ENCODE measurements around the gene MTRF1L.
"Not testable (repeated sequence)": the region's sequence is repeated elsewhere in the genome, so short reads cannot be mapped to it uniquely, and the experiment has no call there.

Gene MTRF1L

GRCh38 chr6:152973916-152974315 is 28.6 kb downstream of the MTRF1L start:
- Histone ChIP-seq H3K4me2 (ENCODE audit: insufficient read depth, low read length) (peak overlapping the region; percentile 63; the same call in 1 of the 2 replicates), H2AFZ (ENCODE audit: low read depth, low read length) (no peak overlapping the region), H3K4me3 (ENCODE audit: low read depth in 1 of 2, low read length in 2 of 2) (peak overlapping the region in 1 of 2 experiments; percentile 48; a peak in 1 of 4 replicates), H3K36me3 (ENCODE audit: insufficient read depth, low read length) (peaks cover 96% of the 10 kb centered on the region), H3K79me2 (ENCODE audit: insufficient read depth, low read length) (peaks cover 75% of the 10 kb centered on the region), H3K27ac (ENCODE audit: low read length) (no peak overlapping the region), H3K27me3 (ENCODE audit: insufficient read depth, low read length, poor library complexity) (no peaks in the 10 kb centered on the region), H3K4me1 (ENCODE audit: insufficient read depth, low read length) (peaks cover 55% of the 10 kb centered on the region), H3K9me3 (ENCODE audit: insufficient read depth, low read length, severe bottlenecking) (no peaks in the 10 kb centered on the region), H4K20me1 (ENCODE audit: insufficient read depth, low read length) (peaks cover 84% of the 10 kb centered on the region), H3K9ac (ENCODE audit: low read depth, low read length) (no peak overlapping the region)
- ATAC-seq (ENCODE audit: insufficient read depth, low read depth) (no peak), DNase-seq (no peak)
- TF ChIP-seq, protein P1, sequence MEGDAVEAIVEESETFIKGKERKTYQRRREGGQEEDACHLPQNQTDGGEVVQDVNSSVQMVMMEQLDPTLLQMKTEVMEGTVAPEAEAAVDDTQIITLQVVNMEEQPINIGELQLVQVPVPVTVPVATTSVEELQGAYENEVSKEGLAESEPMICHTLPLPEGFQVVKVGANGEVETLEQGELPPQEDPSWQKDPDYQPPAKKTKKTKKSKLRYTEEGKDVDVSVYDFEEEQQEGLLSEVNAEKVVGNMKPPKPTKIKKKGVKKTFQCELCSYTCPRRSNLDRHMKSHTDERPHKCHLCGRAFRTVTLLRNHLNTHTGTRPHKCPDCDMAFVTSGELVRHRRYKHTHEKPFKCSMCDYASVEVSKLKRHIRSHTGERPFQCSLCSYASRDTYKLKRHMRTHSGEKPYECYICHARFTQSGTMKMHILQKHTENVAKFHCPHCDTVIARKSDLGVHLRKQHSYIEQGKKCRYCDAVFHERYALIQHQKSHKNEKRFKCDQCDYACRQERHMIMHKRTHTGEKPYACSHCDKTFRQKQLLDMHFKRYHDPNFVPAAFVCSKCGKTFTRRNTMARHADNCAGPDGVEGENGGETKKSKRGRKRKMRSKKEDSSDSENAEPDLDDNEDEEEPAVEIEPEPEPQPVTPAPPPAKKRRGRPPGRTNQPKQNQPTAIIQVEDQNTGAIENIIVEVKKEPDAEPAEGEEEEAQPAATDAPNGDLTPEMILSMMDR (IDR thresholded peaks at IDR 0.05; ENCODE audit: borderline replicate concordance, extremely low read depth, low read length, poor library complexity, severe bottlenecking): no peak
- no peak for TF ChIP-seq EZH2 (IDR thresholded peaks at IDR 0.05; ENCODE audit: borderline replicate concordance, low read depth, low read length, severe bottlenecking)

DNA sequence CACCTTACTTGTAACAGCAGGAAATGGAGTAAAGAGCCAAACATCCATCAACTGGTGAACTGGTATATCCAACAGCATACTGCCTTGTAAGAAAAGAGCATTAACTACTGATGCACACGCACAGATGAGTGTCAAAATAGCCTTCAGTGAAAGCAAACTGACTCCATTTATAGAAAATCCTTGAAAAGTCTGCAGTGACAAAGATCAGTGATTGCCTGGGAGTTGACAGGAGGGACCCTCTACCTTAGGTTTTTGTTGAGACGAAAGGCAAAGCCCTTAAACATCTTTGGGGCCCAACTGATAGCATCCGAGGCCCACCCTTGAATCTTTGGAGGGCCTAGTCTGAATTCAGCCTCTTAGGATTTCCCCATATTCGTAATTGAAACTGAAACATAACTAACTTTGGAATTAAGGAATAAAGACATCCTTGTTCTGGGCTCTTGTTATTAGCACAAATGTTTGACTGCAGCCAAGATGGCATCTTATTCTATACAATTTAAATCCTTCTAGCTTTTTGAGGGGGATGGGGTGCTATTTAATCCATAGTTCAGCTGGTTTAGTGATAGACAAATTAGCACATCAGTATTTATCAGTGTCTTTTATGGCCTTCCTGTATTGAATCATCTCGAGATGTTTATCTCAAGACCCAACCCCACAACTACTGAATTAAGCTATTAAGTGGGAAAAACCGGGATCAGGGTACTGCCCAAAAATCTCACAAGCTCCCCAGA is 32.7 kb downstream of the MTRF1L start:
- Histone ChIP-seq H3K27me3 (ENCODE audit: insufficient read depth, low read length, poor library complexity) (no peaks in the 10 kb centered on the region), H3K79me2 (ENCODE audit: insufficient read depth, low read length) (peaks cover 35% of the 10 kb centered on the region), H3K27ac (ENCODE audit: low read length) (no peak overlapping the region), H3K9me3 (ENCODE audit: insufficient read depth, low read length, severe bottlenecking) (no peaks in the 10 kb centered on the region), H3K4me2 (ENCODE audit: insufficient read depth, low read length) (no peak overlapping the region), H4K20me1 (ENCODE audit: insufficient read depth, low read length) (peaks cover 46% of the 10 kb centered on the region), H3K36me3 (ENCODE audit: insufficient read depth, low read length) (peaks cover 57% of the 10 kb centered on the region), H3K4me1 (ENCODE audit: insufficient read depth, low read length) (peaks cover 16% of the 10 kb centered on the region; the same call in 1 of the 2 replicates), H2AFZ (ENCODE audit: low read depth, low read length) (no peak overlapping the region), H3K9ac (ENCODE audit: low read depth, low read length) (no peak overlapping the region), H3K4me3 (ENCODE audit: low read depth in 1 of 2, low read length in 2 of 2) (no peak overlapping the region)
- DNase-seq: no peak
- peak; percentile 59 for ATAC-seq (ENCODE audit: insufficient read depth, low read depth)
- TF ChIP-seq EZH2 (IDR thresholded peaks at IDR 0.05; ENCODE audit: borderline replicate concordance, low read depth, low read length, severe bottlenecking): no peak
- TF ChIP-seq, protein P1 (IDR thresholded peaks at IDR 0.05; ENCODE audit: borderline replicate concordance, extremely low read depth, low read length, poor library complexity, severe bottlenecking): no peak

GRCh38 chr6:152966168-152966894 is 36.2 kb downstream of the MTRF1L start:
- H3K27me3 ChIP-seq (ENCODE audit: insufficient read depth, low read length, poor library complexity); H3K27ac ChIP-seq (ENCODE audit: low read length); H3K9ac ChIP-seq (ENCODE audit: low read depth, low read length); H3K4me1 ChIP-seq (ENCODE audit: insufficient read depth, low read length); H3K79me2 ChIP-seq (ENCODE audit: insufficient read depth, low read length); H3K4me3 ChIP-seq (ENCODE audit: low read depth in 1 of 2, low read length in 2 of 2); DNase-seq; H2AFZ ChIP-seq (ENCODE audit: low read depth, low read length); H3K9me3 ChIP-seq (ENCODE audit: insufficient read depth, low read length, severe bottlenecking); ATAC-seq (ENCODE audit: insufficient read depth, low read depth); H3K4me2 ChIP-seq (ENCODE audit: insufficient read depth, low read length): not testable (repeated sequence)
- peaks cover 12% of the 10 kb centered on the region; the same call in 1 of the 2 replicates for H4K20me1 ChIP-seq (ENCODE audit: insufficient read depth, low read length)
- peaks cover 22% of the 10 kb centered on the region for H3K36me3 ChIP-seq (ENCODE audit: insufficient read depth, low read length)

- H3K9ac ChIP-seq (ENCODE audit: low read depth, low read length): no peak overlapping the region
- no peaks in the 10 kb centered on the region for H3K9me3 ChIP-seq (ENCODE audit: insufficient read depth, low read length, severe bottlenecking)
- ATAC-seq (ENCODE audit: insufficient read depth, low read depth) (no peak), DNase-seq (no peak)
- no peak overlapping the region for H3K27ac ChIP-seq (ENCODE audit: low read length)
- no peak overlapping the region for H3K4me2 ChIP-seq (ENCODE audit: insufficient read depth, low read length)
- H3K79me2 ChIP-seq (ENCODE audit: insufficient read depth, low read length): no peaks in the 10 kb centered on the region
- no peaks in the 10 kb centered on the region for H3K4me1 ChIP-seq (ENCODE audit: insufficient read depth, low read length)
- H3K4me3 ChIP-seq (ENCODE audit: low read depth in 1 of 2, low read length in 2 of 2): no peak overlapping the region
- H2AFZ ChIP-seq (ENCODE audit: low read depth, low read length): no peak overlapping the region
- TF ChIP-seq EZH2 (IDR thresholded peaks at IDR 0.05; ENCODE audit: borderline replicate concordance, low read depth, low read length, severe bottlenecking): no peak
- TF ChIP-seq, protein P1 (IDR thresholded peaks at IDR 0.05; ENCODE audit: borderline replicate concordance, extremely low read depth, low read length, poor library complexity, severe bottlenecking): no peak
- no peaks in the 10 kb centered on the region for H4K20me1 ChIP-seq (ENCODE audit: insufficient read depth, low read length)
- no peaks in the 10 kb centered on the region for H3K27me3 ChIP-seq (ENCODE audit: insufficient read depth, low read length, poor library complexity)
- H3K36me3 ChIP-seq (ENCODE audit: insufficient read depth, low read length): no peaks in the 10 kb centered on the region
Observed at GRCh38 chr6:152959333-152959732, 43.2 kb downstream of the MTRF1L start.

Data from DND-41 (cell line).